Mucosa of descending colon (tissue), 3 donors: ENCODE measurements around the gene RNF10. TPM values are rescaled to one million over a fixed set of nuclear protein-coding genes. Genes with fewer than 3 reads are reported as not detected.
"Not testable (repeated sequence)": the region's sequence is repeated elsewhere in the genome, so short reads cannot be mapped to it uniquely, and the experiment has no call there.

Experiments used
- ATAC-seq: fragments of 200-7000 bp; cut with Tn5 transposase; one replicate; pipeline ENCODE4 v1.9.1; 2020; ENCODE audit warnings: mild to moderate bottlenecking, moderate library complexity
- DNase-seq, 3 donors: peaks; one replicate each; pipeline ENCODE4 v3.0.0-alpha.2; 2020
- H3K36me3 ChIP-seq: fragments of 200-600 bp; one replicate; pipeline ENCODE4 v1.8.0; 2021; ENCODE audit warnings: low read depth, mild to moderate bottlenecking
- H3K4me1 ChIP-seq: fragments of 200-600 bp; one replicate; pipeline ENCODE4 v1.8.0; 2021; ENCODE audit warnings: low read depth, mild to moderate bottlenecking
- H3K4me3 ChIP-seq: fragments of 200-600 bp; one replicate; pipeline ENCODE4 v1.8.0; 2021; ENCODE audit warnings: mild to moderate bottlenecking
- H3K9me3 ChIP-seq: fragments of 200-600 bp; one replicate; pipeline ENCODE4 v1.8.0; 2021; ENCODE audit warnings: mild to moderate bottlenecking
- intact Hi-C, 2 donors: fragments of 100-400 bp; cut with DNase I in 1 of 2; cut with micrococcal nuclease in 1 of 2; formaldehyde crosslinking; loops; one replicate each; pipeline versions ENCODE4 v1.11.0 to v1.11.1; 2022; cut with DNase I, micrococcal nuclease
- total RNA-seq, 3 donors: library from RNA; stranded (reverse); fragmentation: NEBNext Ultra II Directional in 2 of 3; extraction: Animal tissue kit (Norgen Biotek cat#: 25700) in 2 of 3; gene quantifications; one replicate each; pipeline versions ENCODE4 v1.2.1 to v1.2.4, GENCODE V29; 2021 to 2023
- TF ChIP-seq, protein P1 (sequence below): fragments of 200-600 bp; IDR thresholded peaks from one replicate; pipeline ENCODE4 v1.8.0; 2022; ENCODE audit warnings: antibody characterized with exemption, mild to moderate bottlenecking
- donor health status: DM: no; HTN: no; CAD: no; lungs with moderate emphysema.
- donor health status: DM: no; HTN: no; CAD: no.
- donor health status: DM: no; HTN: yes; CAD: no.

RNF10 gene
- total RNA-seq, 3 donors from 2014 or later: 158 to 300 (median 237) TPM

- intact Hi-C loops: no loop called here
- ATAC-seq: peak; percentile 84
- no peak for DNase-seq
These were observed 64.7 kb downstream of the RNF10 start for GRCh38 chr12:120598674-120599463.

DNA sequence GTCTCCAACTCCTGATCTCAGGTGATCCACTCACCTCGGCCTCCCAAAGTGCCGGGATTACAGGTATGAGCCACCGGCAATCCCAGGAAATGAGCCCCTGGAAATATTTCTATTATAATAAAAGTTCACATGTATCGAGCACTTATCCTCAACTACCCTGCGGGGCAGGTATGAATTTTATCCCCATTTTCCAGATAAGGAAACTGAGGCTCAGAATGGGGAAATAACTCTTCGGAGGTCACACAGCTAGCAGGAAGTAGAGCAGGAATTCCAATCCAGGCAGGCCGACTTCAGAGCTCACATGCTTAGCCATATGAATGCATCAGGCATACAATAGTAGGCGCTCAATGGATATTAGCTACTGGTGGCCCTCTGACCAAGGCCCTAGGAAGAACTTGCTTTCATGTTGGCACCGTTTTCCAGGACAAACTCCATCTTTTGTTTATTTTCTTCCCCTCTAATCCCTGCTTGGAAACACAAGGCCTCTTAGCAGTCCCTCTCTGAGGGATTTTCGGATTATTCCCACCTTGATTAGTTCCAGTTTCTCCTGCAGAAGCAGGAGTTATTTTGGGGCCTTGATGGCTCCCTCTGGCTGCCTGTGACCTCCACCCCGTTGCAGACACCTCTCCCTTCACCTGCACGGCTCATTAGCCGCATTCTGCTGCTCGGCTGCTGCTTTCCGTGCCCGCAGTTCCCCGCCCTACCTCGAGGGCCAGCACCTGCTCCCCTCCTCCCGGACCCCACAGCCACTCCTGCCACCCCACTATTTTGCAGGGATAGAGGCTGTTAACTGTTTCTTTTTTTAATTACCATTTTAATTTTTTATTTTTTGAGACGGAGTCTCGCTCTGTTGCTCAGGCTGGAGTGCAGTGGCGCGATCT lies 65.8 kb downstream of the RNF10 start:
- no peak overlapping the region for H3K4me3 ChIP-seq
- H3K4me1 ChIP-seq: no peaks in the 10 kb centered on the region
- no peaks in the 10 kb centered on the region for H3K36me3 ChIP-seq
- intact Hi-C loops: no loop called here
- DNase-seq: no peak
- ATAC-seq: no peak
- no peaks in the 10 kb centered on the region for H3K9me3 ChIP-seq
- TF ChIP-seq, protein P1, sequence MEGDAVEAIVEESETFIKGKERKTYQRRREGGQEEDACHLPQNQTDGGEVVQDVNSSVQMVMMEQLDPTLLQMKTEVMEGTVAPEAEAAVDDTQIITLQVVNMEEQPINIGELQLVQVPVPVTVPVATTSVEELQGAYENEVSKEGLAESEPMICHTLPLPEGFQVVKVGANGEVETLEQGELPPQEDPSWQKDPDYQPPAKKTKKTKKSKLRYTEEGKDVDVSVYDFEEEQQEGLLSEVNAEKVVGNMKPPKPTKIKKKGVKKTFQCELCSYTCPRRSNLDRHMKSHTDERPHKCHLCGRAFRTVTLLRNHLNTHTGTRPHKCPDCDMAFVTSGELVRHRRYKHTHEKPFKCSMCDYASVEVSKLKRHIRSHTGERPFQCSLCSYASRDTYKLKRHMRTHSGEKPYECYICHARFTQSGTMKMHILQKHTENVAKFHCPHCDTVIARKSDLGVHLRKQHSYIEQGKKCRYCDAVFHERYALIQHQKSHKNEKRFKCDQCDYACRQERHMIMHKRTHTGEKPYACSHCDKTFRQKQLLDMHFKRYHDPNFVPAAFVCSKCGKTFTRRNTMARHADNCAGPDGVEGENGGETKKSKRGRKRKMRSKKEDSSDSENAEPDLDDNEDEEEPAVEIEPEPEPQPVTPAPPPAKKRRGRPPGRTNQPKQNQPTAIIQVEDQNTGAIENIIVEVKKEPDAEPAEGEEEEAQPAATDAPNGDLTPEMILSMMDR: no peak

More at GRCh38 chr12:120598674-120599463, 64.7 kb downstream of the RNF10 start:
- Histone ChIP-seq H3K36me3 (no peaks in the 10 kb centered on the region), H3K4me1 (no peaks in the 10 kb centered on the region), H3K9me3 (no peaks in the 10 kb centered on the region), H3K4me3 (no peak overlapping the region)
- TF ChIP-seq, protein P1: no peak

GRCh38 chr12:120602416-120602815 lies 68.3 kb downstream of the RNF10 start:
- H3K9me3 ChIP-seq, H3K4me3 ChIP-seq, DNase-seq, intact Hi-C loops, H3K36me3 ChIP-seq, H3K4me1 ChIP-seq: not testable (repeated sequence)
- ATAC-seq: peak; percentile 51

DNA sequence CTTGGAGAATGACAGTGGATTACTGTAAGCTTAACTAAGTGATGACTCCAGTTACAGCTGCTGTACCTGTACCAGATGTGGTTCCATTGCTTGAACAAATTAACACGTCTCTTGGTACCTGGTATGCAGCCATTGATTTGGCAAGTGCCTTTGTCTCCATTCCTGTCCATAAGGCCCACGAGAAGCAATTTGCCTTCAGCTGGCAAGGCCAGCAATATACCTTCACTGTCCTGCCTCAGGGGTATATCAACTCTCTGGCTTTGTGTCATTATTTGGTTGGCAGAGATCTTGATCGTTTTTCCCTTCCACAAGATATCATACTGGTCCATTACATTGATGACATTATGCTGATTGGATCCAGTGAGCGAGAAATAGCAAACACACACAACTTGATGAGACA lies 76.4 kb downstream of the RNF10 start:
- DNase-seq (no peak), ATAC-seq (no peak)
- H3K36me3 ChIP-seq: no peaks in the 10 kb centered on the region
- H3K9me3 ChIP-seq: no peaks in the 10 kb centered on the region
- H3K4me3 ChIP-seq: no peak overlapping the region
- H3K4me1 ChIP-seq: no peaks in the 10 kb centered on the region
- intact Hi-C loops: no loop called here
- TF ChIP-seq, protein P1: no peak

DNA sequence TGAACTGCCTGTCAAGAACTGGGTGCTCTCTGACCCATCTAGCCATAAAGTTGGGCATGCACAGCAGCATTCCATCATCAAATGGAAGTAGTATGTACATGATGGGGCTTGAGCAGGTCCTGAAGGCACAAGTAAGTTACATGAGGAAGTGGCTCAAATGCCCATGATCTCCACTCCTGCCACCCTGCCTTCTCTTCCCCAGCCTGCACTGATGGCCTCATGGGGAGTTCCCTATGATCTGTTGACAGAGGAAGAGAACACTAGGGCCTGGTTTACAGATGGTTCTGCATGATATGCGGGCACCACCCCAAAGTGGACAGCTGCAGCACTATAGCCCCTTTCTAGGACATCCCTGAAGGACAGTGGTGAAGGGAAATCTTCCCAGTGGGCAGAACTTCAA lies 77.4 kb downstream of the RNF10 start:
- ATAC-seq, intact Hi-C loops: not testable (repeated sequence)

GRCh38 chr12:120614848-120615247 lies 80.7 kb downstream of the RNF10 start:
- Histone ChIP-seq H3K4me1 (no peaks in the 10 kb centered on the region), H3K9me3 (no peaks in the 10 kb centered on the region), H3K4me3 (no peak overlapping the region), H3K36me3 (no peaks in the 10 kb centered on the region)
- DNase-seq (no peak), ATAC-seq (no peak)
- intact Hi-C loops: no loop called here
- TF ChIP-seq, protein P1: no peak

More for the DNA sequence above, 77.4 kb downstream of the RNF10 start:
- not testable (repeated sequence) for DNase-seq, H3K4me3 ChIP-seq, H3K9me3 ChIP-seq, H3K4me1 ChIP-seq, H3K36me3 ChIP-seq

DNA sequence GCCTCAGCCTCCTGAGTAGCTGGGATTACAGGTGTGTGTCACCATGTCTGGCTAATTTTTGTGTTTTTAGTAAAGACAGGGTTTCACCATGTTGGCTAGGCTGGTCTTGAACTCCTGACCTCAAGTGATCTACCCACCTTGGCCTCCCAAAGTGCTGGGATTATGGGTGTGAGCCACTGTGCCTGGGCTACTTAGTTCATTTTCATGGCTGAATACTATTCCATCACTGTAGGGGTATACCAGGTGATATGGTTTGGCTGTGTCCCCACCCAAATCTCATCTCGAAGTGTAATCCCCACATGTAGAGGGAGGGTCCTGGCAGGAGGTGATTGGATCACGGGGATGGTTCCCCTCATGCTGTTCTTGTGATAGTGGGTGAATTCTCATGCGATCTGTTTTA lies 83.0 kb downstream of the RNF10 start:
- DNase-seq, H3K4me1 ChIP-seq, H3K4me3 ChIP-seq, intact Hi-C loops, H3K9me3 ChIP-seq, H3K36me3 ChIP-seq, ATAC-seq: not testable (repeated sequence)

- intact Hi-C loops, H3K4me1 ChIP-seq, ATAC-seq, H3K9me3 ChIP-seq, DNase-seq, H3K4me3 ChIP-seq, H3K36me3 ChIP-seq: not testable (repeated sequence)
These were observed 83.6 kb downstream of the RNF10 start for GRCh38 chr12:120617767-120618166.
